Ovary (tissue), 3 donors: Measurements from ENCODE around the gene HCLS1.

Experiments
- EP300 ChIP-seq: sonication (generic); formaldehyde crosslinking; IDR thresholded peaks from one replicate; pipeline ENCODE4 v1.6.1; 2017; ENCODE audit warnings: antibody characterized with exemption
- POLR2A ChIP-seq: fragments of 450-650 bp; IDR thresholded peaks from one replicate; pipeline ENCODE4 v1.6.1; 2017; ENCODE audit warnings: antibody characterized with exemption, mild to moderate bottlenecking, moderate library complexity
- TF ChIP-seq, protein P1 (sequence below), 3 donors: fragments of 450-650 bp in 2 of 3; fragments of 200-600 bp in 1 of 3; IDR thresholded peaks; one replicate each; pipeline versions ENCODE4 v1.5.1 to v1.8.0; 2016 to 2022; ENCODE audit warnings: antibody characterized with exemption in 3 of 3, mild to moderate bottlenecking in 1 of 3
- donor health status: DM: no; HTN: no; CAD: no.

DNA sequence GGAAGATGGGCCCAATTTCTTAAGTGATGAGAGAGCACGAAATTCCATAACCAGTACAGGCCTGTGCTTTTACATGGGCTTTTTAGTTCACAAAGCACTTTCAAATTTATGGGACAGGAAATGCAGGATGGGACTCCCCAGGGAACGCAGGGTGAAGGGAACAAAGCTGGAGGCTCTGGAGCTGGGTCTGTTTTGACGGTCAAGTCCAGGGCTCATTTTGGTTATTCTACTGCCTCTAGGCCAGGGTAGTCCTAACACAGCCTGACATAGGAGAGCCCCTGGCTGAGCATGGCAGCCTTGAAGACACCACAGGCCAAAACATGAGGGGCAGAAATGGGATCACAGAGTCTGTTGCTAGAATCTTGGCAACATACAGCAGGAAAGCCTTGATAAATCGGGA is 33.5 kb downstream of the HCLS1 start:
- TF ChIP-seq, protein P1, sequence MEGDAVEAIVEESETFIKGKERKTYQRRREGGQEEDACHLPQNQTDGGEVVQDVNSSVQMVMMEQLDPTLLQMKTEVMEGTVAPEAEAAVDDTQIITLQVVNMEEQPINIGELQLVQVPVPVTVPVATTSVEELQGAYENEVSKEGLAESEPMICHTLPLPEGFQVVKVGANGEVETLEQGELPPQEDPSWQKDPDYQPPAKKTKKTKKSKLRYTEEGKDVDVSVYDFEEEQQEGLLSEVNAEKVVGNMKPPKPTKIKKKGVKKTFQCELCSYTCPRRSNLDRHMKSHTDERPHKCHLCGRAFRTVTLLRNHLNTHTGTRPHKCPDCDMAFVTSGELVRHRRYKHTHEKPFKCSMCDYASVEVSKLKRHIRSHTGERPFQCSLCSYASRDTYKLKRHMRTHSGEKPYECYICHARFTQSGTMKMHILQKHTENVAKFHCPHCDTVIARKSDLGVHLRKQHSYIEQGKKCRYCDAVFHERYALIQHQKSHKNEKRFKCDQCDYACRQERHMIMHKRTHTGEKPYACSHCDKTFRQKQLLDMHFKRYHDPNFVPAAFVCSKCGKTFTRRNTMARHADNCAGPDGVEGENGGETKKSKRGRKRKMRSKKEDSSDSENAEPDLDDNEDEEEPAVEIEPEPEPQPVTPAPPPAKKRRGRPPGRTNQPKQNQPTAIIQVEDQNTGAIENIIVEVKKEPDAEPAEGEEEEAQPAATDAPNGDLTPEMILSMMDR (IDR thresholded peaks at IDR 0.05), result no peak
- TF ChIP-seq POLR2A (no peak), EP300 (no peak)
